Lung (tissue), 12 donors: Measurements from ENCODE around the gene SPATA21. TPM values are rescaled to one million over a fixed set of nuclear protein-coding genes. Genes with fewer than 3 reads are reported as not detected.

Source experiments
- ATAC-seq: fragments of 200-7000 bp; cut with Tn5 transposase; one replicate; pipeline ENCODE4 v1.9.1; 2020; ENCODE audit warnings: moderate number of reproducible peaks; ENCODE audit not compliant: insufficient read depth, low FRiP score
- DNase-seq, 3 donors: peaks; one replicate each; pipeline ENCODE4 v3.0.0-alpha.2; 2013 to 2017
- H3K27ac ChIP-seq, 2 donors: one replicate each; pipeline ENCODE4 v1.5.1; 2013; ENCODE audit warnings: mild to moderate bottlenecking in 2 of 2, moderate library complexity in 2 of 2, control low read depth in 1 of 2, inconsistent platforms in 1 of 2, low read depth in 1 of 2, low read length in 1 of 2
- H3K27me3 ChIP-seq, 3 donors: one replicate each; pipeline ENCODE4 v1.5.1; 2013; ENCODE audit warnings: low read length in 2 of 3; ENCODE audit not compliant: control insufficient read depth in 3 of 3, insufficient read depth in 3 of 3
- H3K36me3 ChIP-seq, 4 donors: one replicate each; pipeline ENCODE4 v1.5.1; 2013; ENCODE audit warnings: low read length in 4 of 4, mild to moderate bottlenecking in 1 of 4, moderate library complexity in 1 of 4; ENCODE audit not compliant: control insufficient read depth in 4 of 4, insufficient read depth in 4 of 4
- H3K4me1 ChIP-seq, 5 donors: one replicate each; pipeline ENCODE4 v1.5.1; 2013; ENCODE audit warnings: low read length in 5 of 5, mild to moderate bottlenecking in 2 of 5, moderate library complexity in 1 of 5; ENCODE audit not compliant: control insufficient read depth in 5 of 5, insufficient read depth in 5 of 5
- H3K4me3 ChIP-seq: one replicate; pipeline ENCODE4 v1.5.1; 2013; ENCODE audit warnings: mild to moderate bottlenecking, control low read depth, moderate library complexity
- H3K9ac ChIP-seq, 2 donors: one replicate each; pipeline ENCODE4 v1.5.1; 2013; ENCODE audit warnings: low read length in 2 of 2, control low read depth in 1 of 2; ENCODE audit not compliant: insufficient read depth in 1 of 2
- H3K9me3 ChIP-seq, 4 donors: one replicate each; pipeline ENCODE4 v1.5.1; 2013; ENCODE audit warnings: low read length in 3 of 4, mild to moderate bottlenecking in 1 of 4, moderate library complexity in 1 of 4; ENCODE audit not compliant: control insufficient read depth in 4 of 4, insufficient read depth in 3 of 4
- WGBS, 2 donors: extraction: QIAGEN DNeasy Blood & Tissue Kit; methylation state at CpG; one replicate each; pipeline ENCODE4 v1.1.7; 2013; 5-methylcytosine and 5-hydroxymethylcytosine counted together
- polyA plus RNA-seq, 2 donors: library from polyadenylated mRNA; stranded (reverse); fragments of 200-250 nt; gene quantifications; one replicate each; pipeline ENCODE4 v1.2.1, GENCODE V29; 2013
- total RNA-seq, 2 donors: library from RNA; depleted of rRNA in 1 of 2; stranded (reverse); fragments of >200 nt in 1 of 2; gene quantifications; one replicate each; pipeline ENCODE4 v1.2.1, GENCODE V29; 2014 to 2021
- TF ChIP-seq, protein P1 (sequence below): IDR thresholded peaks from 2 replicates; pipeline ENCODE4 v1.5.1; 2012; ENCODE audit warnings: mild to moderate bottlenecking; ENCODE audit errors: control extremely low read depth, extremely low read depth
- donor health status: control.
- donor health status: control.
- donor health status: Bipolar disorder and iron deficiency.
- donor health status: healthy.
- donor health status: DM: yes; HTN: yes; CAD: no.

Gene SPATA21
- total and polyA plus RNA-seq, 4 donors, result 0.14 to 0.15 TPM; not detected in 2

DNA sequence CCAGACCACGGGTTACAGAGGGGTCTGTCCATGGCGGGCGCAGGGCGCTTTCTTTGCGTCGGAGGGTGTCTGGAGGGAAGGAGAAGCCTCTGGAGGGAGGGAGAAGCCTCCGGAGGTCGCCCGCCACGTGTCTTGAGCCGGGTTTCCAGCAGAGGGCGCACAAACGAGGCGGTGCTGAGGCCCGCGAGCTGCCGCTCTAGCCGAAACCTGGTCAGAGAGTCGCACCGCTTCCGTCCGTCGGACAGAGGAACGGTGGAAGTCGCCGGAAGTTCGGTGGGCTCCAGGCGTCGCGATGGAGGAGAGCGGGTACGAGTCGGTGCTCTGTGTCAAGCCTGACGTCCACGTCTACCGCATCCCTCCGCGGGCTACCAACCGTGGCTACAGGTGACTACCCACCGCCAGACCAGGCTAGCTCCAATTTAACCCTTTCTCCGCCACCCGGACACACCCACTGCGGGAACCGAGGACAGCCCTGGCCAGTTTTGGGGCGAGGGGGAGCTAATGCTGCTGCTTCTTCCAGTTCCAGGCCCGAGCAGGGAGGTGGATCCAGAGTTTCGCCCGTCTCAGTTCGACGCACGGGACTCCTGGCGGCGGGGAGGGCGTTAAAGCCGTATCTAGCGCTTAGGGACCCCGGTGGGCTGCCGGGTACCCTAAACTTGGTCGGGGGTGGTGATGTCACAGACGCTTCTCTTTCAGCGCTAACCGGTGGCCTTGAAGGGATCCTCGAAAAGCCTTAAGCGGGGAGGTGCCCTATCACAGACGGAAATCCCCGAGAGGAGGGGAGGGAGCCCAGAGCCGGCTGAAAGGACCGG lies 3.5 kb upstream of the SPATA21 start, which contains the start of gene NECAP2:
Gene NECAP2, plus strand, starts transcription at position 255 of the 812 bp plus-strand sequence. Its CDS starts 38 bp downstream, at position 293.
- Histone ChIP-seq H3K27me3 (no peaks in the 10 kb centered on the region), H3K4me3 (peak within 1 kb of the TSS; percentile 95), H3K36me3 (peaks cover 4 to 26% (median 16%) of the 10 kb centered on the region in 4 donors), H3K27ac (peak within 1 kb of the TSS; percentile 56 to 82), H3K4me1 (peaks cover 0 to 13% (median 5%) of the 10 kb centered on the region in 5 donors), H3K9ac (peak within 1 kb of the TSS; percentile 58 to 93), H3K9me3 (no peaks in the 10 kb centered on the region)
- TF ChIP-seq, protein P1, sequence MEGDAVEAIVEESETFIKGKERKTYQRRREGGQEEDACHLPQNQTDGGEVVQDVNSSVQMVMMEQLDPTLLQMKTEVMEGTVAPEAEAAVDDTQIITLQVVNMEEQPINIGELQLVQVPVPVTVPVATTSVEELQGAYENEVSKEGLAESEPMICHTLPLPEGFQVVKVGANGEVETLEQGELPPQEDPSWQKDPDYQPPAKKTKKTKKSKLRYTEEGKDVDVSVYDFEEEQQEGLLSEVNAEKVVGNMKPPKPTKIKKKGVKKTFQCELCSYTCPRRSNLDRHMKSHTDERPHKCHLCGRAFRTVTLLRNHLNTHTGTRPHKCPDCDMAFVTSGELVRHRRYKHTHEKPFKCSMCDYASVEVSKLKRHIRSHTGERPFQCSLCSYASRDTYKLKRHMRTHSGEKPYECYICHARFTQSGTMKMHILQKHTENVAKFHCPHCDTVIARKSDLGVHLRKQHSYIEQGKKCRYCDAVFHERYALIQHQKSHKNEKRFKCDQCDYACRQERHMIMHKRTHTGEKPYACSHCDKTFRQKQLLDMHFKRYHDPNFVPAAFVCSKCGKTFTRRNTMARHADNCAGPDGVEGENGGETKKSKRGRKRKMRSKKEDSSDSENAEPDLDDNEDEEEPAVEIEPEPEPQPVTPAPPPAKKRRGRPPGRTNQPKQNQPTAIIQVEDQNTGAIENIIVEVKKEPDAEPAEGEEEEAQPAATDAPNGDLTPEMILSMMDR, result peak; percentile 81
- peak; percentile 92 for ATAC-seq
- peak; percentile 93 to 97 (median 95) for DNase-seq
- 0% methylated on average over 63 to 68 of the region's 68 CpGs for WGBS, 2 donors

DNA sequence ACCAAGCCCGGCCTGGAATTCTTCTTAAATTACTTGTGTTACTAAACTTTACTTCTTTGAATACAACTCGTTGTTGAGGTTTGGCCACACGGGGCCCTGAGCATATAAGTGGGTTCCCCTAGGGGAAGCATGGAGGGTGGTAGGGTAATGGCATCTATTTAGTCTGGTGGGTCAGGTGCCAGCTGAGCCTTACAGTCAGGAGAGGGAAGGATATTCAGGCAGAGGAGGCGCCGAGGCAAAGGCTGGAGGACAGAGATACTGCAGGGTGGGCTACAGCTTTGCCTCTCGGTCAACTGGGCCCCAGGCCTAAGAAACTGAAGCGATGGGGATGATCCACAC lies 2.9 kb upstream of the SPATA21 start:
- no peak overlapping the region for H3K4me3 ChIP-seq
- 49% methylated on average over 7 of the region's 7 CpGs for WGBS, 2 donors
- ATAC-seq (no peak), DNase-seq (no peak)
- TF ChIP-seq, protein P1, result no peak
- no peak overlapping the region for H3K9ac ChIP-seq
- H3K4me1 ChIP-seq, result peaks cover 0 to 13% (median 5%) of the 10 kb centered on the region in 5 donors
- H3K27ac ChIP-seq, result peak overlapping the region in 1 of 2 donors; percentile 40
- H3K9me3 ChIP-seq, result no peaks in the 10 kb centered on the region
- peaks cover 0 to 20% (median 13%) of the 10 kb centered on the region in 4 donors for H3K36me3 ChIP-seq
- H3K27me3 ChIP-seq, result no peaks in the 10 kb centered on the region

DNA sequence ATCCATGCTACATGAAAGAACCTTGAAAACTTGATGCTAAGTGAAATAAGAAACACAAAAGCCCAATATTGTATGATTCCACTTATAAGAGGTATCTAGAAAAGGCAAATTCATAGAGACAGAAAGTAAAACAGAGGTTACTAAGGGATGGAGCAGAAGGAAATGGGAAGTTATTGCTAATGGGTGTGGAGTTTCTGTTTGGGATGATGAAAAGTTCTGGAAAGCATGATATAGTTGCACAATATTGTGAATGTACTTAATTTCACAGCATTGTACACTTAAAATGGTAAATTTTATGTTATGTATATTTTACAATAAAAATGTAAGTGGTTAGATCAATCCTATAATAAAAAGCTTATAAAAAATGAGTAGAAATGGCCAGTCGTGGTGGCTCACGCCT lies 1.7 kb upstream of the SPATA21 start:
- Histone ChIP-seq H3K27me3 (no peaks in the 10 kb centered on the region), H3K4me1 (peaks cover 0 to 13% (median 5%) of the 10 kb centered on the region in 5 donors), H3K27ac (no peak overlapping the region), H3K9ac (no peak overlapping the region), H3K9me3 (no peaks in the 10 kb centered on the region), H3K4me3 (no peak overlapping the region), H3K36me3 (peaks cover 0 to 17% (median 5%) of the 10 kb centered on the region in 4 donors)
- no peak for DNase-seq
- TF ChIP-seq, protein P1, result no peak
- 79 to 89% methylated on average over 2 of the region's 2 CpGs for WGBS, 2 donors
- no peak for ATAC-seq
